ENCODE results near the gene CNIH3.

The CNIH3 gene

DNA sequence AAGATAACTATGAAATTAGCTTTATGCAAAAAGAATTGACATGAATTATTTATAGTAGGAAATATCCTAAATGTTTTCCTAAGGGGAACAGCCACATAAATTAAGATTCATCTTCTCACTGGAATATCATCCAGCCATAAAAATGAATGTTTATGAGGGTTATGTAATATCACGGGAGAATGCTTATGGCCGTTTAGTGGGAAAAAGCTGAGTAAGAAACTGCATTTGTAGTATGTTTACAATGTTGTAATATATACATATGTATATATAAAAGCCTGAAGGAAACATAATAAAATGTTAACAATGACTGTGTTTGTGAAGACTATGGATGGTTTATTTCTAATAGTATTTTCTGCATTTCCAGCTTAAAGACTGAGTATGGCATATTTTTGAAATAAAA is 161.1 kb downstream of the CNIH3 start:
- DNase-seq (ENCODE audit: low spot score), result no peak

- no peak for DNase-seq (ENCODE audit: low spot score)
Measured at GRCh38 chr1:224779536-224779935, 163.4 kb downstream of the CNIH3 start.

- DNase-seq (ENCODE audit: low spot score), result no peak
Measured at GRCh38 chr1:224780736-224781135, 164.6 kb downstream of the CNIH3 start.

- DNase-seq (ENCODE audit: low spot score), result no peak
Measured at GRCh38 chr1:224781800-224782199, 165.7 kb downstream of the CNIH3 start.

GRCh38 chr1:224782281-224783000 is 166.3 kb downstream of the CNIH3 start:
- no peak for DNase-seq (ENCODE audit: low spot score)

GRCh38 chr1:224783006-224783651 is 167.0 kb downstream of the CNIH3 start:
- no peak for DNase-seq (ENCODE audit: low spot score)

DNA sequence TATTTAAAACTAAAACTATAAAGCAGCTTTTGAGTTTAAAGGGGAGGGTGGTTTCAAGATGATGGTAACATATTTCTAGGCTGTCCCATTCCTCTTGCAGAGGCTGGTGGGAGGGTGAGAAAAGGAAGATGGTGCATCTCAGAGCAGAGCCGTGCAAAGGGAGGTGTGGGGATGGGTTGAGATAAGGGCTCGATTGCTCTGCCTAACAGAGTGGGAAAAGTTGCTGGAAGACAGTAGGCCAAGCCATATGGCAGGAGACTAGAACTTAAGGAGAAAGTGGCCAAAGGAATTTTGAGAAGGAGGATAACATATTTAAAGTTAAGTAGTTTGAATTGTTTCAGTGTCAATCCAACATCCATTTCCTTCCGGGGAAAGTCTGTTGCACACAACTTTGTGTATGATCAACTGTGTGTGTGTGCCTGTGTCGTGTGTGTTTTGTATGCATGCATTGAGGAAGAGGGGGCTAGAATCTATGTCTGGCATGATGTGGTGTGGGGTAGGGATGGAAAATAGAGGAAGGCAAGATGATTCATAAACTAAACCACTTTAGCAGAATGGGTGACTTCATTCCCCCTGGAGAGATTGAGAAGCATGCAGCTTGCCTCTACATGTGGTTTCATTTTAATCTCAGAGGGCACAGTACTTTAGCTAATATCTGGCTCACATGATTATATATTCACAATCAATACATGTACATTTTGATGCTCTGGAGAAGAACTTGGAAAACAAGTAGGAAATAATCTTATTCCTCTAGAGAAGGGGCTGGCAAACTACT is 168.3 kb downstream of the CNIH3 start:
- no peak for DNase-seq (ENCODE audit: low spot score)

DNA sequence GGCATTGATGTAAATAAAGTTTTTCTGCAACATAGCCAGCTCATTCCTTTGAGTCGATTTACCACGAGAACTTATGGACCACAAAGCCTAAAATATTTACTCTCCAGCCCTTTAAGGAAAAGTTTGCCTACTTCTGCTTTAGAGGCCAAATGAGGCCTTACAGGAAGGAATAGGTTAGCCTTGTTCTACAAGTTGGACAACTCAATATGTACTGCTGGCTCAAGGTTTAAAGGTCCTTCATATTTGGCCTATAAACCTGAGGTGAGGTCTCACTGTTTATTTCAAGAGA is 168.9 kb downstream of the CNIH3 start:
- no peak for DNase-seq (ENCODE audit: low spot score)

DNA sequence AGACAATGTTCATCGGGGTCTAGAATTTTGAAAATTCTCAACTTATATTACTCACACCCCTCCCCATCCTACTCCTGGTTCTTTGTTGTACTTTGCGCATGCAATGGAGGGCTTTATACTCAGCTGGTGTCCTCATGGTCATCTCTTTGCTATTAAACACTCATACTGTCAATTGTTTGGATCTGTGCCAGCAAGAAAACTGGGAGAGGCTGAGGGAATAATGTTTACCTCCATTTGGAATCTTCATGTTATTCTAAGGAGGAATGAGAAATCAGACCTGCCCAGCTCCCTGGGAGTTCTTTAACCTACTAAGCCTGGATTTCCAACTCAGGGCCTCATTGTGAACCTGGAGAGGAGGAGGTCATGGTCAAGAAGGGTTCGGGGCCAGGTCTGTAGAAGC is 169.5 kb downstream of the CNIH3 start:
- no peak for DNase-seq (ENCODE audit: low spot score)

DNA sequence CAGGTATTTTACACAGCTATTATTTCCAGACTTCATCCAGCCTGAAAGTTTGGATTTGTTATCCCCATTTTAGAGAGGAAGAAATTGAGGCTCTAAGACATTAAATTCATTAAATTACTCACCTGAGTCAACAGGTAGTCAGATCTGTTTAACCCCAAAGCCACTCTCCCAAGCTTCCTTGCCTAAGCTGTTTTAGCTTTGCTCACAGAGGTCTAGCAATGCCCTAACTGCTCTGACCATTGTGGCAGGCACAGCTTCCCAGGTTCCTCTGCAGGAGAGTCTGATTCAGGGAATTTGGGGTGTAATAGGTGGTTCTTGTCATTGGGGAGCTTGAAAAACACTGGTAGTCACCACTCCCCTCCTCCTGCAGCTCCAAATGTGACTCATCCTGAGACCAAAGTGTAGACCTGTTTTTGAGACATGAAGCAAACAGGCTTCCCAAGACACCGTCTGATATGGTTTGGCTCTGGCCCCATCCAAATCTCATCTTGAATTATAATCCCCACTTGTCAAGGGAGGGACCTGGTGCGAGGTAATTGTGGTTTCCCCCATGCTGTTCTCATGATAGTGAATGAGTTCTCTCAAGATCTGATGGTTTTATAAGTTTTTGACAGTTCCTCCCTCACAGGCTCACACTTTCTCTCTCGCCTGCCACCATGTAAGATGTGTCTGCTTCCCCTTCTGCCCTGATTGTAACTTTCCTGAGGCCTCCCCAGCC is 170.6 kb downstream of the CNIH3 start:
- no peak for DNase-seq (ENCODE audit: low spot score)

DNA sequence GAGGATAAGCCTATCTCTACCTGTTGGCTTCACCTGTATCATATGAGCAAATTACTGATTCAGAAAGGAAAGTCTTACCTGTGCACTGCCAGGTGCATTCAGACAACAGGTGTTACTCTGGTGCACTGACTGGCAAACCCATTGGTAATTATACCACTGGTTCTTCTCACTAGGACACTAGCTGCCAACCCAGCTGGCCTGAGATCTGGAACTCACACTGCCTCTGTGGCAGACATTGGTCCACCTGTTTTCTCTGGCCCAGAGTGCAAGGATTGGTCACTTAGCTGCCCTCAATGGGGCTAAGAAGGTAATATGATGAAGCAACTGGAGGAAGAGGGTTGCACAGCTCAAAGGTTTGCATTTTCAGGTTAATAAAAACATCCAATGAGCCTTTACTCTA is 173.2 kb downstream of the CNIH3 start:
- DNase-seq (ENCODE audit: low spot score), result no peak

Data from globus pallidus (tissue), 1 donor.